ENCODE results near the gene IGSF21. TPM values are rescaled to one million over a fixed set of nuclear protein-coding genes. Genes with fewer than 3 reads are reported as not detected.

IGSF21 gene
- polyA plus RNA-seq, 2 donors = 0.06 to 0.13 TPM

DNA sequence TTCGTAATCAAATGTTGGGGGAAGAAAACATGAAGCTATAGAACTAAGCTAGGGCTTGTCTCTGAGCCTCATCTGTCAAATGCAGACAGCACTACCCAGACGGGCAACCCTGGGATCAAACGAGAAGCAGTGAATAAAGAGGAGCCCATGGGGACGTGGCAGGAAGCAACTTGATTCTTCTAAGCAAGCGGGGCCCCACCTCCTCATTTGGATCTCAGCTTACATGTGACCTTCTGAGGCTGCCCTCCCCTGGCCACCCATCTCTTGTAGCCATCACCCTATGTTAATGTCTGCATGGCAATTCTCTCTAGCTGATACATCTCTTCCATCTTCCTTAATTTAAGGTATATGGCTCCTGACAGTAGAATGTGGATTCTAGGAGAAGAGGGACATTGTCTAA lies 171.3 kb downstream of the IGSF21 start:
- no peaks in the 10 kb centered on the region for H3K9me3 ChIP-seq (ENCODE audit: control insufficient read depth in 2 of 2, insufficient read depth in 1 of 2, low read depth in 1 of 2, low read length in 1 of 2)
- peaks cover 0 to 4% of the 10 kb centered on the region in 2 donors for H3K27me3 ChIP-seq (ENCODE audit: control insufficient read depth in 1 of 2, insufficient read depth in 2 of 2, low read length in 2 of 2)
- H3K36me3 ChIP-seq (ENCODE audit: control insufficient read depth in 2 of 2, insufficient read depth in 2 of 2, low read length in 1 of 2) = no peaks in the 10 kb centered on the region
- H3K27ac ChIP-seq (ENCODE audit: low read depth in 2 of 2, low read length in 1 of 2) = no peak overlapping the region
- H3K4me3 ChIP-seq (ENCODE audit: low read depth in 1 of 2, low read length in 2 of 2) = no peak overlapping the region
- 17 to 20% methylated on average over 5 of the region's 5 CpGs for WGBS, 2 donors
- H3K4me1 ChIP-seq (ENCODE audit: control insufficient read depth in 2 of 2, insufficient read depth in 2 of 2, low read length in 1 of 2) = no peaks in the 10 kb centered on the region

DNA sequence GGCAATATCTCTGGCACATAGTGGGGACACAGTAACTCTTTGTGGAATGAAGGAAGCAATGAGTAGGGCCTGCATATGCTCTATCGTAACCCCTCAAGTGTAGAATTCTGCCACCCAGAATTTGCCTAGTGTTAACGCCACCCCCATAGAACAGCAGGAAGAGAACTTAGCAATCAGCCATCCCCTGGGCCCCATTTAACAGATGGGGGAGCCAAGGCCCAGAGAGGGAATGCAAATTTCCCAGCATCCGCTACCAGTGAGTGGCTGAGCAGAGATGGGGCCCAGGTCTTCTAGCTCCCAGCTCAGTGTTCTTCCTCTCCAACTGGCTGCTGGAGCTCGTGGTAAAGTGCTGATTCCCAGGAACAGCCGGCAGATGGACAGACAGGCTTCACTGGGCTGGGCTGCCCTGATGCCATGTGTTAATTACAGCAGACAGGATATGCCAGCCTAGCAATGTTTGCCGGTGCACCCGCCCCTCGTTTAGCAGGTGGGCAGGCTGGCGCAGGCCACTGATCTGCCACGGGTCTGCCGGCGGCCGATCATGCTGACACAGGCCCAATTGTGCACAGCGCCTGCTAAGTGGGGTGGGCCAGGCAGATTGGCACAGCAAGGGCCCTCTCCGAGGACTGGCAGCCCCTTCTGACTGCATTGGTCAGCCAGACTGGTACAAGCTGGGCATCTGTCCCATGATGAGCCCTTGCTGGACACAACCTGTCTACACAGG lies 171.9 kb downstream of the IGSF21 start:
- H3K27me3 ChIP-seq (ENCODE audit: control insufficient read depth in 1 of 2, insufficient read depth in 2 of 2, low read length in 2 of 2) = peaks cover 0 to 4% of the 10 kb centered on the region in 2 donors
- no peak overlapping the region for H3K4me3 ChIP-seq (ENCODE audit: low read depth in 1 of 2, low read length in 2 of 2)
- 58 to 73% methylated on average over 15 of the region's 15 CpGs for WGBS, 2 donors
- no peak overlapping the region for H3K27ac ChIP-seq (ENCODE audit: low read depth in 2 of 2, low read length in 1 of 2)
- no peaks in the 10 kb centered on the region for H3K36me3 ChIP-seq (ENCODE audit: control insufficient read depth in 2 of 2, insufficient read depth in 2 of 2, low read length in 1 of 2)
- H3K9me3 ChIP-seq (ENCODE audit: control insufficient read depth in 2 of 2, insufficient read depth in 1 of 2, low read depth in 1 of 2, low read length in 1 of 2) = no peaks in the 10 kb centered on the region
- no peaks in the 10 kb centered on the region for H3K4me1 ChIP-seq (ENCODE audit: control insufficient read depth in 2 of 2, insufficient read depth in 2 of 2, low read length in 1 of 2)

DNA sequence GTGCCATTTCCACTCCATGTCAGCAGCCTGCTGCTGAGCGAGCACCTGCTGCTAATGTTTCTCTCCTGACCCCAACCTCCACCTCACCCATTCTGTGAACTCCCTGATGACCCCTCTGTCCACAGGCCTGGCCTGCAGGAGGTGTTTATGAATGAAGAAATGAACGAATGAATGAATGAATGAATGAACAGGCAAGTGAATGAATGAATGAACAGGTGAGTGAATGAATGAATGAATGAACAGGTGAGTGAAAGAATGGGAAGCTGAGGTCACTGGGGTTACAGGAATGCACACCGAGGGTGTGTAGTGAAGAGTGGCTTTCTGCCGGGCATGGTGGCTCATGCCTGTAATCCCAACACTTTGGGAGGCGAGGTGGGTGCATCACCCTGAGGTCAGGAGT lies 173.4 kb downstream of the IGSF21 start:
- no peaks in the 10 kb centered on the region for H3K9me3 ChIP-seq (ENCODE audit: control insufficient read depth in 2 of 2, insufficient read depth in 1 of 2, low read depth in 1 of 2, low read length in 1 of 2)
- no peaks in the 10 kb centered on the region for H3K36me3 ChIP-seq (ENCODE audit: control insufficient read depth in 2 of 2, insufficient read depth in 2 of 2, low read length in 1 of 2)
- H3K27ac ChIP-seq (ENCODE audit: low read depth in 2 of 2, low read length in 1 of 2) = no peak overlapping the region
- 65 to 69% methylated on average over 5 of the region's 5 CpGs for WGBS, 2 donors
- peaks cover 0 to 4% of the 10 kb centered on the region in 2 donors for H3K27me3 ChIP-seq (ENCODE audit: control insufficient read depth in 1 of 2, insufficient read depth in 2 of 2, low read length in 2 of 2)
- no peak overlapping the region for H3K4me3 ChIP-seq (ENCODE audit: low read depth in 1 of 2, low read length in 2 of 2)
- no peaks in the 10 kb centered on the region for H3K4me1 ChIP-seq (ENCODE audit: control insufficient read depth in 2 of 2, insufficient read depth in 2 of 2, low read length in 1 of 2)

DNA sequence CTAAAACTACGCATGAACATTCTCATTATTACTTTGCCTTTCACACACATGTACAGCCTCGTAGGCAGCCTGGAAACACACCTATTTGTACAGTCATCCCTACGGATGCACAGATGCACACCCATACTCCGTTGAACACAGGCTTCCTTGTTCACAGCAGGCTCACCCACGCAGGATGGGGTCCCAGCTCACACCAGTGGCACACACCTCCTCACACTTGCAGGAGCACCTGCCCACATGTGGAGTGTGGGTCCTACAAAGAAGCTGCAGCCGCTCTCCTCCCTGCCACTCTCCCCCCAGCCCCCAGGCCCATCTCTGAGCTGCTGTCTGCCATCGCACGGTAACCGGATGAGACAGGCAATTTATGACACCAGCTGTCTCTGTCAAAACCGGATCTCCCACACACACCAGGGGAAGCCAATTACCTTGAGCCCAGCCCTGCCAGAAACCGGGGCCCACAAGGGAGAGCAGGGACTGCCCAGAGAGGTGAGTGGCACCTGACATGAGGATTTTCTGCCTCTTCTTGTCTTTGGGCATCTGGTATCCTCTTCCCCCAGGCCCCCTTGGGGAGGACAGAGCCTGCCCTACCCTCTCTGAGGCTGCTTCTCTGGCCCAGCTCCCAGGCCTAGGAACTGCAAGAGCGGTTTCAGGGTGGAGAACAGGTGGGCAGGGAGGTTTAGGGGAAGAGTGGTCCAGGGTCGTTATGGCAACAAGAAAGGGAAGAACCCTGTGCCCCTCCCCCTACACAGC lies 175.4 kb downstream of the IGSF21 start:
- Histone ChIP-seq H3K27me3 (ENCODE audit: control insufficient read depth in 1 of 2, insufficient read depth in 2 of 2, low read length in 2 of 2) (peaks cover 0 to 4% of the 10 kb centered on the region in 2 donors), H3K27ac (ENCODE audit: low read depth in 2 of 2, low read length in 1 of 2) (no peak overlapping the region), H3K36me3 (ENCODE audit: control insufficient read depth in 2 of 2, insufficient read depth in 2 of 2, low read length in 1 of 2) (no peaks in the 10 kb centered on the region), H3K4me3 (ENCODE audit: low read depth in 1 of 2, low read length in 2 of 2) (no peak overlapping the region), H3K9me3 (ENCODE audit: control insufficient read depth in 2 of 2, insufficient read depth in 1 of 2, low read depth in 1 of 2, low read length in 1 of 2) (no peaks in the 10 kb centered on the region), H3K4me1 (ENCODE audit: control insufficient read depth in 2 of 2, insufficient read depth in 2 of 2, low read length in 1 of 2) (no peaks in the 10 kb centered on the region)
- 43 to 49% methylated on average over 13 of the region's 13 CpGs for WGBS, 2 donors

DNA sequence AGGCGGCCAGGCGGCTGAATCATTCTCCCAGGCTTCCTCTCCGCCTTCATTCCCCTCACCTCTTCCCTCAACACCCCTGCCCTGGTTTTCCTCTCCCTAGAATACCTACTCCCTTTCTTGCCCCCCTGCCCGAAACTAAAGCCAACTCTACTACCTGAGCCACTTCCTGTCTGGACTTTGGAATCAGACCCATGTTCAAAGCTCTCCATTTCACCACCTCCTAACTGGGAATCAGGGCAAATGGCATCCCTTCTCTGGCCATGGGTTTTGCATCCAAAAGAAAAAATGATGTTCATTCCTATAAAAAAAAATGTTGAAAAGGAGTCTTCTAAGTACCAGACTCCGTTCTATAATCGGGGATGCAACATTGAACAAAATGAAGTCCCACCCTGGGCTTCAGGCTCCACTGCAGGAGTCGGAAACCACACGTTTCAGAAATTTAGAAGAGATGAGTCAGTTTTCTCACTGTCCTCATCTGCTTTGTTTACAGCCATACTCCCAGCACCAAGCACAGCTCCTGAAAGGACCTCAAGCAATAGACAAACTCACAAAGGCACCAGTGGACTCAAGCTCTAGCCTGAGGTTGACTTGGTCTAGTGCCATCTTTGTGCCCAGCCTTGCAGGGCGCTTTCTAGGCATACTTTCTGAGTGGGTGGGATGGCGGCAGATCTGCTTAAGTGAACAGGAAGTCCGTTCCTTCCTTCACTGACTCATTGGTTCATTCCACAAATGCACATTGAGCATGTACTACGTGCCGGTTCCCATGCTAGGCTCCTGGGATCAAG lies 176.2 kb downstream of the IGSF21 start:
- Histone ChIP-seq H3K4me3 (ENCODE audit: low read depth in 1 of 2, low read length in 2 of 2) (no peak overlapping the region), H3K27me3 (ENCODE audit: control insufficient read depth in 1 of 2, insufficient read depth in 2 of 2, low read length in 2 of 2) (peaks cover 0 to 4% of the 10 kb centered on the region in 2 donors), H3K4me1 (ENCODE audit: control insufficient read depth in 2 of 2, insufficient read depth in 2 of 2, low read length in 1 of 2) (no peaks in the 10 kb centered on the region), H3K9me3 (ENCODE audit: control insufficient read depth in 2 of 2, insufficient read depth in 1 of 2, low read depth in 1 of 2, low read length in 1 of 2) (no peaks in the 10 kb centered on the region), H3K36me3 (ENCODE audit: control insufficient read depth in 2 of 2, insufficient read depth in 2 of 2, low read length in 1 of 2) (no peaks in the 10 kb centered on the region), H3K27ac (ENCODE audit: low read depth in 2 of 2, low read length in 1 of 2) (no peak overlapping the region)
- WGBS, 2 donors = 59 to 61% methylated on average over 13 of the region's 13 CpGs

DNA sequence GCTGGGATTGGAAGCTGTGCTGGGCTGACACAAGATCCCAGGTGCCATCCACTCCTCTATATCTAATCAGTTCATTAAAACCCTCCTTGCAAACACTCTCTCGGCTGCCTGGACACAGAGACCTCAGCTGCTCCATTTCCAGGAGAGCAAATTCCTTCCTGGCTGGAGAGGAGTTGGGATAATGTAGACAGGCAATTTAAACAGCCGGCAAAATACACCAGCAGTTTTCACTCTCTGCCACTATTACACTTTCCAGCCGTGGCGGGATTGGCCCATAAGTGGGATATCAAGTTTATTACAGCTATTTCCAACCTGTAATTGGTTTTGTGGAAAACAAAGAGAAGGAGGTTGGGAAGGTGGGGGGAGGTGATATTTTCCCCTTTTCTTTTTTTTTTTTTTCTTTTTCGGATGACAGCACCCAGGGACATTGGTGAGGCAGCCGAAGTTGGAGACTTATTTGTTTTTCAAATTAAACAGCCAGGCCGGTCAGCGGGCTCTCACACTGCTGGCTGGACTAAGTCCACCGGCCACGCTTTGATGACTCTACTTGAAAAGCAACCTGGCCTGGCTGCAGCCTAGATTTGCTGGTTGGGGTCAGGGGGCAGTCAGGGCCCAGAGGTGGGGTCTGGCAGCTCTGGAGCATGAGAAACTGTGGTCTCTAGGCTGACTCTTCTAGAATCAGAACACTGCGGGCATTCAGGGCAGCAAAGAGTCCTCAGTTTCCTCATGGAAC lies 177.4 kb downstream of the IGSF21 start:
- Histone ChIP-seq H3K4me1 (ENCODE audit: control insufficient read depth in 2 of 2, insufficient read depth in 2 of 2, low read length in 1 of 2) (no peaks in the 10 kb centered on the region), H3K4me3 (ENCODE audit: low read depth in 1 of 2, low read length in 2 of 2) (no peak overlapping the region), H3K27me3 (ENCODE audit: control insufficient read depth in 1 of 2, insufficient read depth in 2 of 2, low read length in 2 of 2) (peaks cover 0 to 4% of the 10 kb centered on the region in 2 donors), H3K36me3 (ENCODE audit: control insufficient read depth in 2 of 2, insufficient read depth in 2 of 2, low read length in 1 of 2) (no peaks in the 10 kb centered on the region), H3K27ac (ENCODE audit: low read depth in 2 of 2, low read length in 1 of 2) (no peak overlapping the region), H3K9me3 (ENCODE audit: control insufficient read depth in 2 of 2, insufficient read depth in 1 of 2, low read depth in 1 of 2, low read length in 1 of 2) (no peaks in the 10 kb centered on the region)
- 35 to 39% methylated on average over 11 of the region's 11 CpGs for WGBS, 2 donors

DNA sequence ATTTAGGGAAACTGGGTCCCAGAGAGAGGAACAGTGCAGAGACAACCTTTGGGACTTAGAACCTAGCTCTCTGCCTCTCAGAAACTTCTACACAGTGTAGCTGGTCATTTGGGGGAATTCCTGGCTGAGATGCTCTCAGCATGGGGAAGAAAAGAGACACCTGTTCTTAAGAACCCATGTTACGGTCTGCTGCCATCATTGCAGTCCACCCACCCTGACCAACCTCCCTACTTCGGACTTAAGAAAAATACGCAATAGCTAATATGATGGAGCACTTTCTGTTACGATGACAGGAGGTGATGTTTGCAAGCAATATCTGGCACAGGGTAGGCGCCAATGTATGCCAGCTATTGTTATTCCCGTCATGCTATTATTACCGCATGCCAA lies 177.9 kb downstream of the IGSF21 start:
- H3K36me3 ChIP-seq (ENCODE audit: control insufficient read depth in 2 of 2, insufficient read depth in 2 of 2, low read length in 1 of 2) = no peaks in the 10 kb centered on the region
- peaks cover 0 to 4% of the 10 kb centered on the region in 2 donors for H3K27me3 ChIP-seq (ENCODE audit: control insufficient read depth in 1 of 2, insufficient read depth in 2 of 2, low read length in 2 of 2)
- no peaks in the 10 kb centered on the region for H3K4me1 ChIP-seq (ENCODE audit: control insufficient read depth in 2 of 2, insufficient read depth in 2 of 2, low read length in 1 of 2)
- H3K9me3 ChIP-seq (ENCODE audit: control insufficient read depth in 2 of 2, insufficient read depth in 1 of 2, low read depth in 1 of 2, low read length in 1 of 2) = no peaks in the 10 kb centered on the region
- no peak overlapping the region for H3K4me3 ChIP-seq (ENCODE audit: low read depth in 1 of 2, low read length in 2 of 2)
- H3K27ac ChIP-seq (ENCODE audit: low read depth in 2 of 2, low read length in 1 of 2) = no peak overlapping the region
- 67 to 77% methylated on average over 7 of the region's 7 CpGs for WGBS, 2 donors

DNA sequence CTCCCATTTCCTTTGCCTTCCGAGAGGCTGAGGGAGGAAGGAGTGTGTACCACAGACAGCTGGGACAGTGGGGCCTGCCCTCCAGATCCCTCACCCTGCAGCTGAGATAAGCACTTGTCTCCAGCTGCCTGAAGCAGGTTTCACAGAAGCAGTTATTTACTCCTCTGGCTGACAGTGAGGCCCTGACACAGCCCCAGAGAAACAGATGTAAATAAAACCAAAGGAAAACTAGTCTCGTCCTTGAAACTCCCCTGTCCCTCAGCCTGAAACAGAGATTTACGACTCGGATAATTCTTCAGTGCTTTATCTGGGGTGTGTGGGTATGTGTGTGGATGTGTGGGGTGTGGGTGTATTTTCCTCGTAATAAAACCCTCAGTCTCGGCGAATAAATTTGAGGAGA lies 181.1 kb downstream of the IGSF21 start:
- H3K9me3 ChIP-seq (ENCODE audit: control insufficient read depth in 2 of 2, insufficient read depth in 1 of 2, low read depth in 1 of 2, low read length in 1 of 2) = no peaks in the 10 kb centered on the region
- no peaks in the 10 kb centered on the region for H3K36me3 ChIP-seq (ENCODE audit: control insufficient read depth in 2 of 2, insufficient read depth in 2 of 2, low read length in 1 of 2)
- H3K27me3 ChIP-seq (ENCODE audit: control insufficient read depth in 1 of 2, insufficient read depth in 2 of 2, low read length in 2 of 2) = no peaks in the 10 kb centered on the region
- WGBS, 2 donors = 40 to 43% methylated on average over 7 of the region's 7 CpGs
- no peaks in the 10 kb centered on the region for H3K4me1 ChIP-seq (ENCODE audit: control insufficient read depth in 2 of 2, insufficient read depth in 2 of 2, low read length in 1 of 2)
- no peak overlapping the region for H3K4me3 ChIP-seq (ENCODE audit: low read depth in 1 of 2, low read length in 2 of 2)
- no peak overlapping the region for H3K27ac ChIP-seq (ENCODE audit: low read depth in 2 of 2, low read length in 1 of 2)

DNA sequence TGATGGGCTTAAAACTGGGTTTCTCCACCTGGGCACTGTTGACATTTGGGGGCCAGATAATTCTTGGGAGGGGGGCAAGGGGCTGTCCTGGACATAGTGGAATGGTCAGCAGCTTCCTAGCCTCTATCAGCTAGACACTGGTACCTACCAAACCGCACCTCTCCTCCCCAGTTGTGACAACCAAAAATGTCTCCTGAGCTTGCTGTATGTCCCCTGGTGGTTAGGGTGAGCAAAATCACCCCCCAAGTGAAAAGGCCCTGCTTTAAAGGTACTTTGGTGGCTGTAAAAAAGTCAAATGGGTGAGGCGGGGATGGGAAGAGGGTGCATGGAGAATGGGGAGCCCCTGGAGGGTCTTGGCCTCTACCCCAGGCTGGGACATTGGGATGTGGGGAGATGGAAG lies 182.0 kb downstream of the IGSF21 start:
- H3K27ac ChIP-seq (ENCODE audit: low read depth in 2 of 2, low read length in 1 of 2) = no peak overlapping the region
- H3K9me3 ChIP-seq (ENCODE audit: control insufficient read depth in 2 of 2, insufficient read depth in 1 of 2, low read depth in 1 of 2, low read length in 1 of 2) = no peaks in the 10 kb centered on the region
- no peaks in the 10 kb centered on the region for H3K27me3 ChIP-seq (ENCODE audit: control insufficient read depth in 1 of 2, insufficient read depth in 2 of 2, low read length in 2 of 2)
- no peak overlapping the region for H3K4me3 ChIP-seq (ENCODE audit: low read depth in 1 of 2, low read length in 2 of 2)
- H3K4me1 ChIP-seq (ENCODE audit: control insufficient read depth in 2 of 2, insufficient read depth in 2 of 2, low read length in 1 of 2) = no peaks in the 10 kb centered on the region
- H3K36me3 ChIP-seq (ENCODE audit: control insufficient read depth in 2 of 2, insufficient read depth in 2 of 2, low read length in 1 of 2) = no peaks in the 10 kb centered on the region
- 72 to 81% methylated on average over 2 of the region's 2 CpGs for WGBS, 2 donors
